EL (cell line): ENCODE measurements around the gene TRIM45.
A peak's percentile ranks its signal among the peaks of the same experiment; 100 is the strongest.
"Not testable (repeated sequence)": the region's sequence is repeated elsewhere in the genome, so short reads cannot be mapped to it uniquely, and the experiment has no call there.

Source experiments
- DNase-seq: peaks from one replicate; pipeline ENCODE4 v3.0.0-alpha.2; 2016

Gene TRIM45

GRCh38 chr1:117121589-117122329 lies at the start of gene TRIM45:
Gene TRIM45 (minus strand): TSS chr1:117121749. CDS start chr1:117121201, 548 bp downstream.
- peak; percentile 97 for DNase-seq

- peak; percentile 19 for DNase-seq
These were observed 48.5 kb upstream of the TRIM45 start for GRCh38 chr1:117169871-117170596.

- DNase-seq = peak; percentile 44
These were observed 45.9 kb upstream of the TRIM45 start for GRCh38 chr1:117167402-117167801.

- DNase-seq = peak; percentile 67
These were observed 44.5 kb upstream of the TRIM45 start for GRCh38 chr1:117166076-117166475.

- DNase-seq = no peak
These were observed 42.7 kb upstream of the TRIM45 start for GRCh38 chr1:117164209-117164608.

- no peak for DNase-seq
These were observed 41.3 kb upstream of the TRIM45 start for GRCh38 chr1:117162816-117163215.

- DNase-seq = no peak
These were observed 40.3 kb upstream of the TRIM45 start for GRCh38 chr1:117161887-117162286.

- not testable (repeated sequence) for DNase-seq
These were observed 29.8 kb upstream of the TRIM45 start for GRCh38 chr1:117151305-117151704.

- no peak for DNase-seq
These were observed 28.8 kb upstream of the TRIM45 start for GRCh38 chr1:117150316-117150715.

- peak; percentile 84 for DNase-seq
These were observed 26.5 kb upstream of the TRIM45 start for GRCh38 chr1:117147856-117148588.

- no peak for DNase-seq
These were observed 25.8 kb upstream of the TRIM45 start for GRCh38 chr1:117147341-117147831.

- DNase-seq = peak; percentile 98
These were observed 25.2 kb upstream of the TRIM45 start for GRCh38 chr1:117146575-117147340.

GRCh38 chr1:117146072-117146471 lies 24.5 kb upstream of the TRIM45 start:
- DNase-seq = no peak

GRCh38 chr1:117143871-117144270 lies 22.3 kb upstream of the TRIM45 start:
- DNase-seq = no peak

- peak; percentile 35 for DNase-seq
These were observed 21.6 kb upstream of the TRIM45 start for GRCh38 chr1:117143172-117143571.

- DNase-seq = peak; percentile 88
These were observed 20.7 kb upstream of the TRIM45 start for GRCh38 chr1:117142200-117142599.

GRCh38 chr1:117138561-117138960 lies 17.0 kb upstream of the TRIM45 start:
- DNase-seq = no peak

GRCh38 chr1:117138106-117138505 lies 16.6 kb upstream of the TRIM45 start:
- DNase-seq = no peak

GRCh38 chr1:117137281-117137855 lies 15.8 kb upstream of the TRIM45 start:
- DNase-seq = no peak

- DNase-seq = no peak
These were observed 15.2 kb upstream of the TRIM45 start for GRCh38 chr1:117136749-117137148.

GRCh38 chr1:117135329-117135728 lies 13.8 kb upstream of the TRIM45 start:
- no peak for DNase-seq

- no peak for DNase-seq
These were observed 9.0 kb upstream of the TRIM45 start for GRCh38 chr1:117130526-117130925.
